GM23338 (cell line): ENCODE measurements around the gene HMCN2. TPM values are rescaled to one million over a fixed set of nuclear protein-coding genes. Genes with fewer than 3 reads are reported as not detected.

ENCODE experiments used
- ATAC-seq: fragments of 200-7000 bp; cut with Tn5 transposase; 3 replicates; pipeline ENCODE4 v1.9.1; 2020
- DNase-seq: peaks from one replicate; pipeline ENCODE4 v3.0.0-alpha.2; 2015; ENCODE audit warnings: low spot score
- H2AFZ ChIP-seq: fragments of 200-600 bp; sonication (generic); 2 replicates; pipeline ENCODE4 v1.8.0; 2016; ENCODE audit warnings: antibody characterized with exemption, mild to moderate bottlenecking, moderate library complexity
- H3F3A ChIP-seq: fragments of 200-600 bp; sonication (generic); replicated peaks from 2 replicates; pipeline ENCODE4 v1.8.0; 2017; ENCODE audit warnings: antibody characterized with exemption, mixed run types, low read depth
- H3K27ac ChIP-seq: fragments of 200-600 bp; sonication (generic); 2 replicates; pipeline ENCODE4 v1.6.1; 2016; ENCODE audit warnings: low read depth
- H3K27me3 ChIP-seq: fragments of 200-600 bp; sonication (generic); 2 replicates; pipeline ENCODE4 v1.8.0; 2016; ENCODE audit warnings: mild to moderate bottlenecking, mixed run types, moderate library complexity; ENCODE audit not compliant: insufficient read depth
- H3K36me3 ChIP-seq: fragments of 200-600 bp; sonication (generic); 2 replicates; pipeline ENCODE4 v1.8.0; 2016; ENCODE audit warnings: mild to moderate bottlenecking; ENCODE audit not compliant: insufficient read depth
- H3K4me1 ChIP-seq: fragments of 200-600 bp; sonication (generic); 2 replicates; pipeline ENCODE4 v1.8.0; 2016; ENCODE audit warnings: mild to moderate bottlenecking, moderate library complexity; ENCODE audit not compliant: insufficient read depth
- H3K4me2 ChIP-seq: fragments of 200-600 bp; sonication (generic); 2 replicates; pipeline ENCODE4 v1.7.1; 2017; ENCODE audit warnings: mixed run types
- H3K4me3 ChIP-seq: fragments of 200-600 bp; sonication (generic); 2 replicates; pipeline ENCODE4 v1.6.1; 2016; ENCODE audit warnings: mixed run types
- H3K79me2 ChIP-seq: fragments of 200-600 bp; sonication (generic); replicated peaks from 2 replicates; pipeline ENCODE4 v1.8.0; 2017; ENCODE audit warnings: mild to moderate bottlenecking; ENCODE audit not compliant: insufficient read depth
- H3K9me2 ChIP-seq: fragments of 200-600 bp; sonication (generic); 2 replicates; pipeline ENCODE4 v1.8.0; 2017; ENCODE audit not compliant: insufficient read depth
- H4K20me1 ChIP-seq: fragments of 200-600 bp; sonication (generic); replicated peaks from 2 replicates; pipeline ENCODE4 v1.8.0; 2017; ENCODE audit warnings: mild to moderate bottlenecking; ENCODE audit not compliant: insufficient read depth
- H3K27ac Mint-ChIP-seq: 2 replicates; pipeline ENCODE4 v1.8.0; 2020; ENCODE audit warnings: inconsistent platforms, mild to moderate bottlenecking, moderate library complexity, mixed read lengths
- H3K27me3 Mint-ChIP-seq: 3 replicates; pipeline ENCODE4 v1.8.0; 2022; ENCODE audit warnings: low read depth, mild to moderate bottlenecking, moderate library complexity, mixed read lengths, inconsistent platforms; ENCODE audit not compliant: insufficient read depth, poor library complexity
- H3K36me3 Mint-ChIP-seq: 3 replicates; pipeline ENCODE4 v1.8.0; 2021; ENCODE audit warnings: low read depth, mild to moderate bottlenecking, inconsistent platforms, moderate library complexity, mixed read lengths
- H3K4me1 Mint-ChIP-seq: 3 replicates; pipeline ENCODE4 v1.8.0; 2020; ENCODE audit warnings: mild to moderate bottlenecking, inconsistent platforms, mixed read lengths
- H3K4me3 Mint-ChIP-seq: 3 replicates; pipeline ENCODE4 v1.8.0; 2021; ENCODE audit warnings: moderate library complexity, mild to moderate bottlenecking, inconsistent platforms, mixed read lengths
- H3K9me3 Mint-ChIP-seq: 3 replicates; pipeline ENCODE4 v1.8.0; 2020; ENCODE audit warnings: moderate library complexity, mild to moderate bottlenecking, inconsistent platforms, mixed read lengths
- CREB1 ChIP-seq: fragments of 250-450 bp; sonication (Bioruptor Pico); IDR thresholded peaks from 2 replicates; pipeline ENCODE4 v1.5.0; 2020; ENCODE audit warnings: low read depth, mild to moderate bottlenecking, moderate library complexity
- EZH2 ChIP-seq: fragments of 200-600 bp; sonication (generic); IDR thresholded peaks from one replicate; pipeline ENCODE4 v1.8.0; 2017; ENCODE audit warnings: antibody characterized with exemption, mild to moderate bottlenecking, low read depth; ENCODE audit not compliant: unreplicated experiment
- EZH2phosphoT487 ChIP-seq: fragments of 200-600 bp; sonication (generic); IDR thresholded peaks from one replicate; pipeline ENCODE4 v1.8.1; 2018; ENCODE audit warnings: antibody characterized with exemption; ENCODE audit not compliant: unreplicated experiment
- NANOG ChIP-seq: IDR thresholded peaks from 2 replicates; pipeline ENCODE4 v1.6.1; 2016; ENCODE audit warnings: antibody characterized with exemption, borderline replicate concordance
- POLR2AphosphoS5 ChIP-seq: IDR thresholded peaks from 2 replicates; pipeline ENCODE4 v1.6.1; 2016; ENCODE audit warnings: antibody characterized with exemption, low read depth
- STAT1 ChIP-seq: IDR thresholded peaks from one replicate; pipeline ENCODE4 v1.6.1; 2016; ENCODE audit warnings: antibody characterized with exemption; ENCODE audit not compliant: unreplicated experiment
- ZNF114 ChIP-seq: fragments of 250-450 bp; sonication (Bioruptor Pico); IDR thresholded peaks from 2 replicates; pipeline ENCODE4 v1.5.0; 2020; ENCODE audit warnings: mild to moderate bottlenecking, moderate library complexity
- ZNF331 ChIP-seq: fragments of 250-450 bp; sonication (Bioruptor Pico); IDR thresholded peaks from 2 replicates; pipeline ENCODE4 v1.5.0; 2020; ENCODE audit warnings: low read depth, mild to moderate bottlenecking, moderate library complexity
- polyA plus RNA-seq: library from polyadenylated mRNA; unstranded; fragments of >200 nt; fragmentation: Nextera tagmentation; extraction: Ambion mirVana; gene quantifications from 2 replicates; pipeline ENCODE4 v1.2.1, GENCODE V29; 2016
- total RNA-seq: library from RNA; depleted of rRNA; stranded (reverse); fragments of >200 nt; shearing (Covaris generic); gene quantifications from 2 replicates; pipeline ENCODE4 v1.2.3, GENCODE V29; 2014
- TF ChIP-seq, protein P1 (sequence below): IDR thresholded peaks from one replicate; pipeline ENCODE4 v1.6.1; 2018; ENCODE audit warnings: antibody characterized with exemption; ENCODE audit not compliant: unreplicated experiment
- TF ChIP-seq, protein P2 (sequence below): IDR thresholded peaks from 2 replicates; pipeline ENCODE4 v1.6.1; 2016; ENCODE audit warnings: antibody characterized with exemption

HMCN2 gene
- total and polyA plus RNA-seq, 2 experiments from 2014 or later: 1.3 to 4.7 TPM

- no peak overlapping the region for H3K4me2 ChIP-seq
- no peaks in the 10 kb centered on the region for H3K4me1 ChIP-seq
- H3K4me3 ChIP-seq: no peak overlapping the region
- H3K27me3 Mint-ChIP-seq: peaks cover 7% of the 10 kb centered on the region
- H3K9me3 Mint-ChIP-seq: no peaks in the 10 kb centered on the region
- TF ChIP-seq ZNF331 (CRISPR knock-in tag) (no peak), STAT1 (no peak)
- TF ChIP-seq, protein P1, sequence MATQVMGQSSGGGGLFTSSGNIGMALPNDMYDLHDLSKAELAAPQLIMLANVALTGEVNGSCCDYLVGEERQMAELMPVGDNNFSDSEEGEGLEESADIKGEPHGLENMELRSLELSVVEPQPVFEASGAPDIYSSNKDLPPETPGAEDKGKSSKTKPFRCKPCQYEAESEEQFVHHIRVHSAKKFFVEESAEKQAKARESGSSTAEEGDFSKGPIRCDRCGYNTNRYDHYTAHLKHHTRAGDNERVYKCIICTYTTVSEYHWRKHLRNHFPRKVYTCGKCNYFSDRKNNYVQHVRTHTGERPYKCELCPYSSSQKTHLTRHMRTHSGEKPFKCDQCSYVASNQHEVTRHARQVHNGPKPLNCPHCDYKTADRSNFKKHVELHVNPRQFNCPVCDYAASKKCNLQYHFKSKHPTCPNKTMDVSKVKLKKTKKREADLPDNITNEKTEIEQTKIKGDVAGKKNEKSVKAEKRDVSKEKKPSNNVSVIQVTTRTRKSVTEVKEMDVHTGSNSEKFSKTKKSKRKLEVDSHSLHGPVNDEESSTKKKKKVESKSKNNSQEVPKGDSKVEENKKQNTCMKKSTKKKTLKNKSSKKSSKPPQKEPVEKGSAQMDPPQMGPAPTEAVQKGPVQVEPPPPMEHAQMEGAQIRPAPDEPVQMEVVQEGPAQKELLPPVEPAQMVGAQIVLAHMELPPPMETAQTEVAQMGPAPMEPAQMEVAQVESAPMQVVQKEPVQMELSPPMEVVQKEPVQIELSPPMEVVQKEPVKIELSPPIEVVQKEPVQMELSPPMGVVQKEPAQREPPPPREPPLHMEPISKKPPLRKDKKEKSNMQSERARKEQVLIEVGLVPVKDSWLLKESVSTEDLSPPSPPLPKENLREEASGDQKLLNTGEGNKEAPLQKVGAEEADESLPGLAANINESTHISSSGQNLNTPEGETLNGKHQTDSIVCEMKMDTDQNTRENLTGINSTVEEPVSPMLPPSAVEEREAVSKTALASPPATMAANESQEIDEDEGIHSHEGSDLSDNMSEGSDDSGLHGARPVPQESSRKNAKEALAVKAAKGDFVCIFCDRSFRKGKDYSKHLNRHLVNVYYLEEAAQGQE: no peak
- no peak for ATAC-seq
- no peaks in the 10 kb centered on the region; the same call in 1 of the 2 replicates for H3K9me2 ChIP-seq
- H3K27ac Mint-ChIP-seq: no peak overlapping the region
- no peaks in the 10 kb centered on the region for H4K20me1 ChIP-seq
- H3K4me3 Mint-ChIP-seq: no peak overlapping the region
- DNase-seq: no peak
- no peaks in the 10 kb centered on the region for H3K79me2 ChIP-seq
- peaks cover 20% of the 10 kb centered on the region for H3K36me3 Mint-ChIP-seq
- no peaks in the 10 kb centered on the region for H3K36me3 ChIP-seq
- H3K27ac ChIP-seq: no peak overlapping the region
- H3K4me1 Mint-ChIP-seq: no peaks in the 10 kb centered on the region; the same call in 2 of the 3 replicates
- no peaks in the 10 kb centered on the region for H3F3A ChIP-seq
- no peak overlapping the region for H2AFZ ChIP-seq
- H3K27me3 ChIP-seq: no peaks in the 10 kb centered on the region
Observed at GRCh38 chr9:130304116-130304515, 38.6 kb downstream of the HMCN2 start.

DNA sequence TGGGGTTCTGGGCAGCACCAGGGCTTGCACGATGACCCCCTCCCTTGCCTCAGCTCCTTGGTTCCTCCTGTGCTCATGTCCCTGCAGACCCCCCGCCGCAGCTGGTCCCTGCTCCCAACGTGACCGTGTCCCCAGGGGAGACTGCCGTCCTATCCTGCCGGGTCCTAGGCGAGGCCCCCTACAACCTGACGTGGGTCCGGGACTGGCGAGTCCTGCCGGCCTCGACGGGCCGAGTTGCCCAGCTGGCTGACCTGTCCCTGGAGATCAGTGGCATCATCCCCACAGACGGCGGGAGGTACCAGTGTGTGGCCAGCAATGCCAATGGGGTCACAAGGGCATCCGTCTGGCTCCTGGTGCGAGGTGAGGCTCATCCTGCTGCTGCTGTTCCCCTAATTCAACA, 39.1 kb downstream of the HMCN2 start:
- H3K9me3 Mint-ChIP-seq: no peaks in the 10 kb centered on the region
- Histone ChIP-seq H3K4me3 (no peak overlapping the region), H3K27me3 (no peaks in the 10 kb centered on the region), H3K9me2 (no peaks in the 10 kb centered on the region; the same call in 1 of the 2 replicates), H3K4me1 (no peaks in the 10 kb centered on the region), H2AFZ (no peak overlapping the region), H3K4me2 (no peak overlapping the region), H4K20me1 (no peaks in the 10 kb centered on the region), H3F3A (no peaks in the 10 kb centered on the region), H3K36me3 (no peaks in the 10 kb centered on the region), H3K27ac (no peak overlapping the region), H3K79me2 (no peaks in the 10 kb centered on the region)
- no peaks in the 10 kb centered on the region; the same call in 2 of the 3 replicates for H3K4me1 Mint-ChIP-seq
- H3K27me3 Mint-ChIP-seq: peaks cover 7% of the 10 kb centered on the region
- DNase-seq (no peak), ATAC-seq (no peak)
- no peak overlapping the region for H3K27ac Mint-ChIP-seq
- H3K4me3 Mint-ChIP-seq: no peak overlapping the region
- H3K36me3 Mint-ChIP-seq: peaks cover 22% of the 10 kb centered on the region
- TF ChIP-seq EZH2phosphoT487 (no peak), CREB1 (CRISPR knock-in tag) (no peak), STAT1 (no peak), NANOG (no peak), POLR2AphosphoS5 (no peak), ZNF114 (CRISPR knock-in tag) (no peak), ZNF331 (CRISPR knock-in tag) (no peak), EZH2 (no peak)
- TF ChIP-seq, protein P2, sequence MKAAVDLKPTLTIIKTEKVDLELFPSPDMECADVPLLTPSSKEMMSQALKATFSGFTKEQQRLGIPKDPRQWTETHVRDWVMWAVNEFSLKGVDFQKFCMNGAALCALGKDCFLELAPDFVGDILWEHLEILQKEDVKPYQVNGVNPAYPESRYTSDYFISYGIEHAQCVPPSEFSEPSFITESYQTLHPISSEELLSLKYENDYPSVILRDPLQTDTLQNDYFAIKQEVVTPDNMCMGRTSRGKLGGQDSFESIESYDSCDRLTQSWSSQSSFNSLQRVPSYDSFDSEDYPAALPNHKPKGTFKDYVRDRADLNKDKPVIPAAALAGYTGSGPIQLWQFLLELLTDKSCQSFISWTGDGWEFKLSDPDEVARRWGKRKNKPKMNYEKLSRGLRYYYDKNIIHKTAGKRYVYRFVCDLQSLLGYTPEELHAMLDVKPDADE: no peak
- TF ChIP-seq, protein P1: no peak
